CD4-positive, alpha-beta T cell treated with Interleukin-1 beta for 1 hour (primary cell): ENCODE results near the gene SEMA6A.

ENCODE experiments used
- DNase-seq, 2 donors: peaks; one replicate each; pipeline ENCODE4 v3.0.0-alpha.2; 2020 to 2022

Gene SEMA6A

DNA sequence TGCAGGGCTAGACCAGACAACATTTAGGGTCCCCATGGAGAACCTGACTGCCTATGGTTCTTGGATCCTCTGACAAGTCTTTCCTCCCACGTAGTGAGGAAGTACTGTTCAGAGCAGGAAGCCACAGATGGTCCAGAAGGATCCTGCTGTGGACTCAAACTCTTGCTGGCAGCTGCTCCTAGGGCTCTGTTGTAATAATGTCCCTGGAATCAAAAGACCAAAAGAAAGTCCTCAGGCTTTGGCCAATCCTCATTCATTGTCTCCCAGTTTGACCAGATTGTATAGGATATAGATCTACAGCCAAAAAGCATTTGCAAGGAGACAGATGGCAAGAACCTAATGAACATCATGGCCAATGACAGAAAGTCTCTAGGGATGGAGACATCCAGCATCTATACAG lies 53.9 kb downstream of the SEMA6A start:
- DNase-seq = no peak

DNA sequence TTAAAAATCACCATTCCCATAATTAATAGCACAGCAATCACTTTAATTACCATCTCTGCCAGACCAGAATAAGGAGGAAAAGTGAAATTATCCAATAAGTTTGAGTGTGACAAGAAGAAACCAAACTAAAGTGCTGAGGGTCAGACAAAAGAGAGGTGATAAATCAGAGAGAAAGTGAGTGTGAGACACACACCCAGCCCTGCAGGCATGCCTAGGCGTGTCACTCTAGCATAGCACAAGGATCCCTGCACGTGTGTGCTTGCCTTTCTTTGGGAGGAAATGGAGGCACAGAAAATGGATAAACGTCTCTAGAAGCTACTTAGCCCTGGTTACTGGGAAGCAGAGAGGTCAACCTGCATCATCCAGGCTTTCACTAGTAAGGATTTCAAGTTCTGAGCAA lies 56.2 kb downstream of the SEMA6A start:
- DNase-seq = no peak

DNA sequence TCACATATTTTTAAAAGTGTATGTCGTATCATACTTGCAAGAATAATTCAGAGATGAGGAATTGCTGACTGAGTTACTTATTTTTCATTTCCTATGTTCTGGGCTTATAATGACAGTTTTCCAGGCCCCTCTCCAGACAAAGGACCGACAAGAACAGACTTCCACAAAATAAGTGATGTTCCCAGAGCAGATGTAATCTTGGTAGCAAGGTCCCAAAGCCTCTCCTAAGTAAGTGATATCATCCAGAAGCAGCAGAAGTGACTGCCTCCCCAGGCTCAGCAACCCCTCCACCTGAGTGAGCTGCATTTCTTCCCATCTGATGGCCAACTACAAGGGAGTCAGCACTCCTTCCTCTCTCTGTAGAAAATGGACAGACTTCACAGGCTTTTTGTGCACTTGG lies 57.1 kb downstream of the SEMA6A start:
- no peak for DNase-seq

DNA sequence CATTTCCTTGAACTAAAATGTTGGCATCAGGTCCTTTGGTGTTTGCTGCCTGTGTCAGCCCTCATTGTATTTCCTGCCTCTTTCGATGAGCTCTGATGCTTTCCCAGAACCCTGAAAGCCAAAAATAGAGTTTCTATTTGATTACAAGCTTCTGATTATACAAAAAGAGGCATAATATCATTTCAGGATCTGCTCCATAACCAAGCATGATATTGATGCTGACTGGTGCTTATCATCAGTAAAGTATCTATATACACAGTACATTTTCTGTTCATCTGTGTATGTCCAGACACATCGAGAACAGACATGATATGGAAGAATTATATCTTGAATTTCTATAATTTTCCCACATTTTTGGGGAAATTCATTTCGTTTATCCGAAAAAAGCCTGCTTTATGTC lies 58.6 kb downstream of the SEMA6A start:
- no peak for DNase-seq

DNA sequence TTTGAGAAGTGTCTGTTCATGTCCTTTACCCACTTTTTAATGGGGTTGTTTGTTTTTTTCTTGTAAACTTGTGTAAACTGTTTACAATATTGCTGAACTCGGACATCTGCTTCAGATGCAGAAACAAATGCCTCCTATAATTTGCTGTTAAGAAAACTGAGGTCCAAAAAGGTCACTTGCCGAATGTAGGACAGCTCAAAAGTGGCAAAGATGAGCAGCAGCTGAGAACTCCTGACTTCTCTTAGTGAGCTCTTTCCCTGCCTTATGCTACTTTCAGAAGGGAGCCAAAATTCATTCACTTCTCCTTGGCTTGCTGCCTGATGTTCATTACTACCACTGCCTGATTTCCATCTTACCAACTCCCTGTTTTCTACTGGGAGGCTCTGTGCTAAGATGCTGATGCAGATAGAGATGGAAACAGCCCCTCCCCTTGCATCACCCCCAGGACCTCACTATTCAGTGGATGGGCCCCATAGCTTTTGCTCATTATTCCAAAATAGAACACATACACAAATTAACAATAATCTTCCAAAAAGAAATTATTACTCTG lies 60.1 kb downstream of the SEMA6A start:
- DNase-seq = no peak

DNA sequence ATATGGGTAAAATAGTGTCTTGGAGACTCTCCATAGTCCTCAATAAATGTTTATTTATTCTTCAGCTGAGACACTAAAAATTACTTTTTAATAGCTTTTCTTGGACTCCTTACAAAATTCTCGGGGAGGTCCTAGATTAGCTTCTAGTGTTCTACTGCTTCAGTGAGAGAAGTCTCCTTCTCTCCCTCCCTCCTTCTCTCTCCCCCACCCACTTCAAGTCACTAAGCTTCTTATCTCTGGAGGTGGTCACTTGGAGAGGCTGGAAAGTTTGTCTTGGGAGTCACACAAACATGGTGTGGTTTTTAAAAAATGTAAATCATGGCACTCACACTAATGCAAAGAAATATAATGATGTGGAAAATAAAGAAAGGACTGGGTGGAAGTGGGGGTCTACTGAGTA lies 64.1 kb downstream of the SEMA6A start:
- no peak for DNase-seq

DNA sequence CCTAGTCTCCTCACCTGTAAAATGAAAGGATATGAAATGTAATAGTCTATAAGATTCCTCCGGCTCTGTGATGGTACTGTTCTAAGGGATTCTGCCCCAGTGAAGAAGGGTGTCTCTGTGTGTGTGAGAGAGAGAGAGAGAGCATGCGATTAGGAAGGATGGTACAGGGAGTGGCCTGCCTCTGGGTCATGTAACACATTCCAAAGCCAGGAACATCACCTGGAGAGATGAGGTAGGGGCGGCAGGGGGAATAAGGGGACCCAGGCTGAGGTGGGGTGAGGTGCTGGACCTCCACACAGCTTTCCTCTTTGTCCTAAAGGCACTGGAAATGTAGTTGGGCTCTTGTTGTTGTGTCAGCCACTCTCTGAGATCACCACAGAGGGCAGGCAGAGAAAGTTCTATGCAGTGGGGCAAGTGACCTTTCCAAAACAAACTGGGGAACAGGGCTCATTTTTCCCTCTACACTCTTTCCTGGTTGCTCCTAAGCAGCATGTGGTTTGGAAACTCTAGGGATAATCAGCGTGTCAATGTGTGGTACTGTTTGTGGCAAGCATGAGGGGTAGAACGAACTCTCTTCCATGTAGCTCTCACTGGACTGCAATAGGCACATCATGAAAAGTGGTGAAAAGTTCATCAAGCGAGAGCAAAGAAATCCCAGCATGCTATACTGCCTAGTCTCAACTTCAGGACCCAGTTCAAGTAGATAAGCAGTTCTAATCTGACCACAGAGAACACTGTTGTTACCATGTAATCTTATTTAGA lies 65.0 kb downstream of the SEMA6A start:
- no peak for DNase-seq

DNA sequence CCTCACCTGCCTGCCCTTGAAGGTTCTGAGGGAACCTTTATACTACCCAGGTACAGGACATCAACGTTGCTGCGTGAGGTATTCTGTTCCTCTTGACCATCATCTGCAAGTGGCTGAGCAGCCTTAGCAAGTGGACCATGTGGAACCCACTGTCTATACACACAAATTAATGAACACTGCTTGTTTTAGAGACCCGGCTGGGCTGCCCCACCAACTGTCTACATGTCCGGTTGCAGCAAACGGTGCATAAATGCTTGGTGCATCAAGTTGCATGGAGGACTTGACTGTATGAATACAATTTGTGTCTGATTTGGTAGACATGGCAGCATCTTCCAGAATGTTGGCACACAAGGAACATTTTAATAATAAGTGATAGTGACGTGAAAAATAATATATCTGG lies 65.8 kb downstream of the SEMA6A start:
- no peak for DNase-seq

DNA sequence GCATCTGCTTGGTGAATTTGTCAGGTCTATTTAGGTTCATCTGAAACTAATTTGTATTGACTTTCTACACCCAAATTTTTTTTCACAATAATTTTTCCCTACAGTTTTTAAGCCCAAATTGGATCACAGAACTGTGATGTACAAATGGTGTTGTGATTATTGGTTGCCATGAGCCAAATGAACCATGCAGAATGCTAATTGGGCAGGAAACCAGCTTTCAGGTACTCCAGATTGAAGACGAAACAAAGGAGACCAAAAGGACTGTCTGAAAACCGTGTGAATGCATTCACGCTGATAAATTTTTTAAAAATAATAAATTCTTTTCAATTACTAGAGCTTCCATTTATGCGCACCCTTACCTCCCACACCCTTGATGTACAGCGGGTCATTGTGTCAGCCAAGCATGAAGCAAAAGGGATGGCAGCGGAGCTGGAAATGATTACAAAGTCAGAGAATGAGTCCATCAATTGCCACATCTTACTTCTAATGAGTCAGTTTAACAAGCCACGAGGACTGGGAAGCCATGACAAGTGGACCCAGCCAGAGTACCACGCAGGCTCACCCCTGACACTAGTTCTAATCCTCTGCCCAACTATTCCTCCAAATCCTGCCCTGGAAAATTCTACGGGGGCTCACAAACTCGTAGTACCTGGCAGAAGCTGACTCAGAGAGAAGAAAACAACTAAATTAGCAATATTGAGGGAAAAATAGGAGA lies 66.5 kb downstream of the SEMA6A start:
- no peak for DNase-seq

DNA sequence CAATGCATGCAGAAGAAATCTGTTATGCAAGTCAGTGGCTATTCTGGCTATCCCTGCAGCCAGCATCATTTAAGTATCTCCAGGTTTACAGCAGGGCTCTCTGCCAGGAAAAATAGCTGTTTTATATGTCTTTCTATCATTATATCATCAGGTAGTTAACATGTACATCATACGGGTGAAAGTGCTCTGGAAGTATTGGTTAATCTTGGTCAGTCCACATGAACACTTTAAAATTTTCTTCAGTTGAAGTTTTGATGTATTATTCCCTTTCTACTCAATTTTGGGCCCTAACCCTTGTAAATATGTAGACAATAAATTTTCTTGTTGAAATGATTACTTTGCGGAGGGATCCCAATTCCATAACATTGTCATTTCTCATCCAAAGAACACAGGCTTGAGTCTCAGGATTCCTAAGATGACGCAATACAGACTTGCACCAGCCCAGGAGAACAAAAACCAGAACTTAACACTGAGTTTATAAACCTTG lies 67.5 kb downstream of the SEMA6A start:
- no peak for DNase-seq

DNA sequence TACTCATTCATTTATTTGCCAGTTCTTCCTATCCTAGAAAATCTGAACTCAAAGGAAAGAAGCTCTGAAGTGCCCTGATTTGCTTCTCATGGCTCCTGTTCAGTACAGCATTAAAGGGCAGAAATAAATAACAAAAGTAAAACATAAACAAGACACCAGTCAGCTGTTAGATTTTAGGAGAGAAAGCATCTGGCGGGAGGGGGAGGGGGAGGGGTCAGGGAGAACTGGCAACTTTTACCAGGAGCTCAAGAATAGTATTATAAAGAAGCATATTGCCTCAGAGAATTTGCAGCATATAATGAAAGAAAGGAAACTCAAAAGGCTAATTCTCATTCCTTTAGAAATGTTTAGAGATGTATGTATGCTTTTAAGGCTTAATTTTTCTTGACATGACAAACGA lies 68.1 kb downstream of the SEMA6A start:
- DNase-seq = no peak

DNA sequence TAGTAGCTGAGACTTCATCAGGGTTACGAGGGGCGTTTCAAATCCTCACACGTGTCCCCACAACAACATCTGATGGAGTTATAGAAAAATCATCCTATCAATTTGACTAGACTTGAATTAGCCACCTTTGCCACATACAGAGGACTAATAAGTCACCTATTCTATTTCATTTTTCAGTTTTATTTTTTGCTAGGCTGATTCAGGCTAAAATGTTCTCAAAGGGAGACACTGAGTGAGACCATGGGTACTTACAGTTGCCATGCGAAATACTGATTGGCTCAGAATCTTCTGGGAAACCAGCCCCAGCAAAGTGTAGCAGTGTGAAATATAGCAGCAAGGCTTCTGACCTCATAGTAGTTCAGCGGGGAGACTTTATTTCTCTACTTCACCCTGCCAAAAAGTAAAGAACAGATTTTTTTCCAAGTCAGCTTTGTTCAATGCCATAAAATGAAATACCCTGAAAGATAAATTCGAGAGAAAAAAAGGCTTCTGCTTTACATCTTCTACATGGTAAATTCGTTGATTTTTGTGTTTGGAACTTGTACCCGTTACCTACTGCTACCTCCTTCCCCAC lies 69.9 kb downstream of the SEMA6A start:
- no peak for DNase-seq

DNA sequence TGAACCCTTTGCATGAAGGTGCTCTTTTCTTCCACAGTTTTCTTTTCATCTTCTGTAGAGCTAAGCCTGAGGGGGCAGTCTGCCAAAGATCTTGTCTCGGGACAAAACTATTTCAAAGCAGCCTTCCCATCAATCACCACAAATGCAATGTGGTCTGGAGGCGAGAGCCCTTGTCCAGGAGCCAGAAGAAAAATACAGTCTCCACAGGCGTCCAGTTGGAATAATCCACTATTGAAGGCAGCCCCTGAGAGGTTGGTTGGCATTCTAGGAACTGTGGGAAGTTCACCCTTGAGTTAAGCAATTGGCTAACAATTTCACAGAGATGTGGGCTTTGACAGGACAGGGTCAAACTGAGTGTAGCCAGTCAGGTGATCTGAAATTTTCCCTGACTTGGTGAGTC lies 72.0 kb downstream of the SEMA6A start:
- no peak for DNase-seq

DNA sequence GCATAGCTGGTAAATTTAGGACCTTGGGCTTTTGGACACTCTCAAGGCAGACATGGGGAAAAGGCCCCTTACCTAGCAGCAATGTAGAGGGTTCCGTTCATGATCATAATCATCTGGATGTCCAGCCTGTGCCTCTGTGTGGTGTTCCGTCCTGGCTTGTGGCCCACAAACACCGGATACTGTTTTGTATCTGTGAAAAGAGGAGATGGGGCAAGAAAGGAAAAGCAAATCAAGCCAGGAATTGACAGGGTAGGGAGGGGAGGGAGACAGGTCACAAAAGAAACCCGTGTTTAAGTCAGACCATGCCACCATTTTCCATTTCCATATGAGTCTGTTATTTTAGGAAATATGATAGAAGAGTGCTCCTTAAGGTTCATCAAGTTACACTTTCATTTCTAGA lies 72.5 kb downstream of the SEMA6A start:
- DNase-seq = no peak

DNA sequence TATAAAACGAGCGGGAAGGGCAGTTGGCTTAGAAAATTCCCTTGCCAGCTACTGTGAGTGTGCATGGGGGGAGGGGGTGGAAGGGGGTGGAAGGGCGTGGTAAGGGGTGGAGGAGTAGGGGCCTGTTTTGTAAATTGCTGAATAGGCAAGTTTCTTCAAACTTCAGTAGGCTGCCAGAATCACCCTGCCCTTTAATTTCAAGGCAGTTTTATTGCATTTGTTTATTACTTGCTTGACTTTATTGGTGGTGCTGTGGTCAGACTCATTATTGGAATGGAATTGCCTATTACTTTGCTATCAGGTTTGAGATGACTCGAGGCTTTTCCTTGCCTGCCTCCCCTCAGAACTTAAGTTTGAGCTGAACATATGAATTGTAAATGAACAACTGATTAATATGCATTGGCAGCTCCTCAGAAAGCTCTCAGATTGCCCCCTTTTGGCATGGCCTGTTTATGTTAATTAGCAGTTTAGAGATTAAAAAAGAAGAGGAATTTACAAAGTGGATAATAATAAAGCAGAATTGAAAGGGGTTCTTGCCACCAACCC lies 76.0 kb downstream of the SEMA6A start:
- DNase-seq = no peak

DNA sequence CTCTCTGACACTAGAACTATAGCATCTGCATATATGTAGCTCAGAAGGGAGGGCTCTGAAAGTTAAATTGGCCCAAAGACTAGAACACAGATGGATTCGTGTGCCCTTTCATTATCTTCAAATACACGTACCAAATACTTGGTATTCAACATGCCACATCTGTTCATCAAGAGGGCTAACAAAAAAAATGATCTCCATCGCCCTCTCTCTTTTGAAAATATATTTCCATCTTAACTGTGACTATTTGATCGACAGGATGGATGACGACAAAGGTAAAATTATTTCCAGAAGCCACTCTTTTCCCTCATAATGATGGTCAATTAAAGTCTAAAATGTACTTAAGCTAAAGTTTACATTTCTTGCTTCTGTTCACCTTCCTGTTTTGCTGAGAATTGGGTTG lies 77.0 kb downstream of the SEMA6A start:
- DNase-seq = no peak

DNA sequence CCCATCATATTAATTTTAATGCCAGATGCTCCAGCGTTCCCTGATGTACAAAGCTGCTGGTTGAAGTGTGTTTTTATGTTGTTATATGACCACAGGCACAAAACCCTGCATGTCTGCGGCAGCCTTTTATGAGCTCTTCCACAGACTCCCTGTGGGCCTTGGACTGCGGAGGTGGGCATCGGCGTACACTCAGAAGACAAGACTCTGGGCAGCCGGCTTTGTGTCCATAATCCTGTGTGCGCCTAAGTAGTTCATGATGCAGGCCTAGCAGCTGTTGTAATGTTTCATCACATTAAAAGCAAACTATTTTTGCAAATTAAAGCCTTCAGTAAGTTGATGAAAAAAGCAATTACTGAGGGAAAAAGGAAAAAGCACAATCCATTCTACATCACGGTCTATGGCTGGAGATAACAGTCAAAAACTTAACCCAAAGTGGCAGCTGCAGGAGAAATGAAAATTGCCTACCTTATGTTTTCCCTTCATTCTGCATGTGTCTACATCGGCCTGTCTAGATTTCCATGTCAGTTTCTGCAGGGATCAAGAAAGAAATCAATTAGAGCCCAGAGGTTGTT lies 78.8 kb downstream of the SEMA6A start:
- no peak for DNase-seq

DNA sequence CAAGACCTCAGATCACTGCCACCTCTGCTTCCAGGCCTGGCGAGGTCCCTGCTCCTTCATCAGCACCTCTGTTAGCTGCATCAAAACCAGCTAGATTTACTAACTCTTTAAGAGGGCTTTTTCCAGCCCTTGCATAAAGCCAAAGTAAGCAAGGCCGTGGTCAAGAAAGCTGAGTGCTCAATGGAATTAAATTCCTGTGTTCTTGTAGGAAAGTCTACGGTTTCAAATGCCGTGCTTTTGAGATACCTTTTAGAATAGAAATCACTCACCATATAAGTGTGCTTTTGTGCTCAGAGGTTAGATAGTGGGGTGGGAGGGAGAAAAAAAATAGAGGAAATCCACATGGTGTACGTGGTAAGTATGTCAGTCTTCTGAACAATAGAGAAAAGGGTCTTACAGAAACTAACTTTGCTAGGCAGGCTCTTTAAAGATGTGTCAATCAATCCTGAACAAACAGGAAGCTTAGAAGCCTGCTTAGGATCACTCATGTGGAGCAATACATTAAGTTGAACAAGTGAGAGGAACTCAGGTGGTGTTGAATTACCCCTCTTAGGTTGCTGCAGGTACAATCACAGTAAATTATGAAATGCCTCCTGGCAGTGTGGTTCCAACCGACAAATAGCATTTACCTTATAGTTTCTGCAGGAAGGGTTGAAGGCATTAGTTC lies 79.7 kb downstream of the SEMA6A start:
- DNase-seq = no peak

DNA sequence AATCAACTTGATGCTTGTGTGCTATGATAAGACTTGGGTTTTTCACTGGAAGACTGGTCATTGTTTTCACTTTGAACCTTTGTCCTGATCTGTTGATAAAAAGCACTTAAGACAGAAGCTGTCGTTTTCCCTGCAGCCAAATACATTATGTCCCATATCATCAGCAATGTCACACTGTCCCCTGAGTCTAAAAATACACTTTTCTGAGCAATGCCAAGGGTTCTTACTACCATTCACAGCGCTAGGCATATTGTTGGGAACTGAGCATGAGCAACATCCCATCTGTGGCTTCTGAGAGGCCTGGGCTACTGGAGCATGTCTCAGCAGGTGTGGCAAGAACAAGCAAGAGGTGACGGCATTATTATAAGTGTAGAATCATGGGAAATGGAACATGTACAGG lies 81.8 kb downstream of the SEMA6A start:
- no peak for DNase-seq

DNA sequence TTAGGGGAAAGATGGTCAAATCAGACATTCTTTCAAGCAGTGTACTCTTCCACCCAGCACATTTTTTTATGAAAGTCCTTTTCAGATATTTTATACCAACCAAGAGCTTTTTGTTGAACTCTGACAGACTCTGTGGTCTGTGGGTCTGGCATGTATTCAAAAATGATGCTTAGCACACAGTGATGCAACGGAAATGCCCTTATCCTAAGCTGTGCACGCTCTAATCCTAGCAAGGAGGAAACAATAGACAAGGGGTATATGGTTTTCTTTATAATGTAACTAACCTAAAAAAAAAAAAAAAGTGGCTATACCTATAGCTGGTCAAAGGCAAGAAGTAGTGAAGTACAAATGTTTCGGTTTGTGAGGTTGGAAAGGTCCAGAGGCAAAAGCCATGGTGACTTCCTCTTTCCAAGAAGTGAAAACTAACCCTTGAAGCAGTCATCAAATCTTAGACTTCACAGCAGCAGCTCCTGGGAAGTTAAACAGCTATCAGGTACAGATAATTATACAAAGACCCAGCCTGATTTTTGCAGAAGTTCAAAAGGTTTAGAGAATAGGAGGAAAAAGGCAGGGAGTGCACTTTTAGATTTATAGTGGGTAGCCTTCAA lies 82.5 kb downstream of the SEMA6A start:
- DNase-seq = no peak

DNA sequence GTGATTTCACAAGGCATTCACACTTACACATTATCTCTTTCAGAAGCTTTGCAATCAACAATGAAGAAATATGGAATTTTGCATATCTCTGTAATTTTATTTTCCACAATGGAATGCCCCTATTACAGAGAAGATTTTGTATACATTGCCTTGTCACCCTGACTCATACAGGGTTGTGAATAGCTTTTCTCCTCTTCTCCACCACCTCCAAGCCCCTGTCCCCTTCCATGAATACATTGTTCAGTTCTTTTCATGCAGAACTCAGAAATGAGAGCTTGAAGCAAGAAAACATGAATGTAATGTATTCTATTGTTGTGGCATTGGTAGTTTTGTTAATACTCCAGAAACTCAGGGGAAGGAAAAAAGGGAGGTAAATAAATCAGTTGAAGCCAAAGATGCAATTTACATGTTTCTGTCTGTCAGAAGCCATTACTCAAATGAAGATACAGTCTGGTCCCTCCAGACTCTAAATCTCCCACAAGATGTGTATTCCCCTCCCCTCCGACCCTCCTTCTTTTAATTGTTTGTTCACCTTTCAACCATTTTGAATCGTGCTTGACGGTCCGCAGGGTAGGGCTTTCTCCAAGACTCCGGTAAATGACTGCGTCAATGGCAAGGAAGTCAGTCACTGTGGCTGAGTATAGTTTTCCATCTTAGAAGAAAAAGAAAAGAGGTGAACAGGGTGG lies 86.1 kb downstream of the SEMA6A start:
- DNase-seq = no peak

DNA sequence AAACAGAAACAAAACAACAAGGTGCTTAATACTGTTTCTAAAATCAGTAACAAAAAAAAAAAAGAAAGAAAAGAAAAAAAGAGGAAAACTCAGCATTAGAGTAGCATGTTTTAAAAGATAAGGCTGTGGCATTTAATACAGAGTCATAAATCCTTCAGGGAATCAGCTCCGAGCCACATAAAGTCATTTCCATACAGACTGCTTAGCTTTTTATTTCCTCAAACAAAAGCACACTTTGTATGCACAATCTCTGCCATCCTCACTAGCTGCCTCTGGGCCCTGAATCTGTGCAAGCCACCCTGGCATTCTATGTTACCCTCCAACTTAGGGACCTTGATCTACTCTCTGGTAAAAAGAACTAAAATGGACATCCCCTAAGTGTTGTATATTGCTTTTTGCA lies 87.6 kb downstream of the SEMA6A start:
- no peak for DNase-seq
